GM19238 (cell line): ENCODE measurements around the gene ZSCAN10.
"Not testable (repeated sequence)": the region's sequence is repeated elsewhere in the genome, so short reads cannot be mapped to it uniquely, and the experiment has no call there.

Experiments
- DNase-seq: peaks from one replicate; pipeline ENCODE4 v3.0.0; 2011; ENCODE audit warnings: low spot score; ENCODE audit not compliant: insufficient read length

ZSCAN10 gene

GRCh38 chr16:3065069-3065741, 33.9 kb downstream of the ZSCAN10 start, which contains the start of gene IL32:
TSS of gene IL32 (plus strand) at chr16:3065640. CDS start at chr16:3065812, 172 bp downstream.
- no peak for DNase-seq

GRCh38 chr16:3063625-3064386, 35.3 kb downstream of the ZSCAN10 start:
- no peak for DNase-seq

- no peak for DNase-seq
Measured at GRCh38 chr16:3062553-3062952, 36.5 kb downstream of the ZSCAN10 start.

- no peak for DNase-seq
Measured at GRCh38 chr16:3060339-3061127, 38.6 kb downstream of the ZSCAN10 start.

- no peak for DNase-seq
Measured at GRCh38 chr16:3059723-3060242, 39.3 kb downstream of the ZSCAN10 start.

- DNase-seq: peak; percentile 91
Measured at GRCh38 chr16:3059041-3059722, 39.9 kb downstream of the ZSCAN10 start.

- peak; percentile 55 for DNase-seq
Measured at GRCh38 chr16:3058139-3059030, 40.7 kb downstream of the ZSCAN10 start.

GRCh38 chr16:3057181-3058138, 41.6 kb downstream of the ZSCAN10 start:
- no peak for DNase-seq

- DNase-seq: no peak
Measured at GRCh38 chr16:3056336-3057180, 42.5 kb downstream of the ZSCAN10 start.

- DNase-seq: not testable (repeated sequence)
Measured at GRCh38 chr16:3055734-3056115, 43.4 kb downstream of the ZSCAN10 start.

- DNase-seq: no peak
Measured at GRCh38 chr16:3054965-3055733, 43.9 kb downstream of the ZSCAN10 start.

- DNase-seq: not testable (repeated sequence)
Measured at GRCh38 chr16:3053330-3053710, 45.8 kb downstream of the ZSCAN10 start.

GRCh38 chr16:3052571-3053329, 46.3 kb downstream of the ZSCAN10 start:
- not testable (repeated sequence) for DNase-seq

GRCh38 chr16:3051494-3051893, 47.6 kb downstream of the ZSCAN10 start:
- no peak for DNase-seq

- DNase-seq: no peak
Measured at GRCh38 chr16:3051009-3051408, 48.1 kb downstream of the ZSCAN10 start.

- no peak for DNase-seq
Measured at GRCh38 chr16:3050487-3050886, 48.6 kb downstream of the ZSCAN10 start.
